ENCODE data around the gene GPX1. TPM values are rescaled to one million over a fixed set of nuclear protein-coding genes. Genes with fewer than 3 reads are reported as not detected.
"Not testable (repeated sequence)": the region's sequence is repeated elsewhere in the genome, so short reads cannot be mapped to it uniquely, and the experiment has no call there.

GPX1 gene
- total RNA-seq: 100 to 1,000 TPM; 106 to 464 TPM
- 100 to 1,000 TPM; 567 to 879 TPM for polyA plus RNA-seq
- long read RNA-seq, donor 1, transcript GPX1-202 (2 exons, 1,151 nt): major isoform, 111 of 191 reads
- long read RNA-seq, donor 1, transcript GPX1-201 (1 exons, 1,135 nt): minor isoform, 76 of 191 reads
- long read RNA-seq, donor 1, partial matches to known transcripts: 0 of 191 reads
- long read RNA-seq, donor 1, other reads (novel, unspliced or antisense): 0 of 191 reads
- long read RNA-seq, donor 2, transcript GPX1-201 (1 exons, 1,135 nt): minor isoform, 30 of 89 reads
- long read RNA-seq, donor 2, transcript GPX1-202 (2 exons, 1,151 nt): major isoform, 58 of 89 reads
- long read RNA-seq, donor 2, partial matches to known transcripts: 0 of 89 reads
- long read RNA-seq, donor 2, other reads (novel, unspliced or antisense): 0 of 89 reads
- long read RNA-seq, donor 3, transcript GPX1-202 (2 exons, 1,151 nt): minor isoform, 39 of 85 reads
- long read RNA-seq, donor 3, transcript GPX1-201 (1 exons, 1,135 nt): major isoform, 46 of 85 reads
- long read RNA-seq, donor 3, partial matches to known transcripts: 0 of 85 reads
- long read RNA-seq, donor 3, other reads (novel, unspliced or antisense): 0 of 85 reads
- long read RNA-seq, donor 4, transcript GPX1-202 (2 exons, 1,151 nt): major isoform, 70 of 137 reads
- long read RNA-seq, donor 4, transcript GPX1-201 (1 exons, 1,135 nt): minor isoform, 64 of 137 reads
- long read RNA-seq, donor 4, partial matches to known transcripts: 0 of 137 reads
- long read RNA-seq, donor 4, other reads (novel, unspliced or antisense): 0 of 137 reads
- long read RNA-seq, donor 5, transcript GPX1-201 (1 exons, 1,135 nt): minor isoform, 68 of 170 reads
- long read RNA-seq, donor 5, transcript GPX1-202 (2 exons, 1,151 nt): major isoform, 101 of 170 reads
- long read RNA-seq, donor 5, partial matches to known transcripts: 0 of 170 reads
- long read RNA-seq, donor 5, other reads (novel, unspliced or antisense): 0 of 170 reads

DNA sequence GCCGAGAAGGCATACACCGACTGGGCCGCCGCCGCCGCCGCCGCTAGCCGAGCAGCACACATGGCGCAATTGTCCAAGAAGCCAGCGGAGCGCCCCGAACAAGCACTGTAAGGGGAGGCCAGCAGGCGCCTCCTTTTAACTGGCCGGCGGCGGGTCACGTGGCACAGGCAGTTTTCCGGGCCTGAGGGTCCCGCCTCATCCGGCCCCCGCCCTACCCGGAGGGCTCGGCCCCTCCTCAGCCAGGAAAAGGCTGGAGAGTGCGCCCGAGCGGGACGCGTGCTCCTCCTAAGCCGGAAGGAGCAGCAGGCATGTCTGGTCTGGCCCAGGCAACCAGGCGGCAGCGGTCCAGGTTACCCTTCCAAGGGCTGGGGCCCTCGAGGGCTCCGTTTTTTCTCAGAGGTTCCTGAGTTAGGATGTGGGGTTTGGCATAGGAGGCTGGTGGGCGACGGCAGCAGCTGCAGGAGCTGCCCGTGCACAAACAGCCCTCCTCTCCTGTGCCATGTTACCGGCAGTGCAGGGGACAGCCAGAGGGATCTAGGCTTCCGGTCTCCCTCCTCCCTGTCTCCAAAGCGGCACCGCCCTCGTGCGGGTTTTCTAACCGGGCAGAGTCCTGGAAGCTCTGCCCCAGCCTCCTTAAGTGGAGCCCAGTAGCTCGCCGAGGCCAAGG, at the start of gene GPX1:
TSS of gene GPX1 (minus strand) at position 137 of the 667 bp plus-strand sequence. CDS start at position 62, 75 bp downstream.
- Histone ChIP-seq H3K9me3 (ENCODE audit: control insufficient read depth in 4 of 4, insufficient read depth in 3 of 4, low read length in 3 of 4) (no peaks in the 10 kb centered on the region), H3K9ac (ENCODE audit: insufficient read depth in 1 of 2, low read length in 2 of 2) (peak within 1 kb of the TSS; percentile 63 to 91), H3K36me3 (ENCODE audit: control insufficient read depth in 4 of 4, insufficient read depth in 4 of 4, low read length in 4 of 4) (peaks cover 22 to 28% (median 25%) of the 10 kb centered on the region in 4 donors), H3K27me3 (ENCODE audit: control insufficient read depth in 3 of 3, insufficient read depth in 3 of 3, low read length in 2 of 3) (no peaks in the 10 kb centered on the region), H3K4me3 (peak within 1 kb of the TSS; percentile 57), H3K4me1 (ENCODE audit: control insufficient read depth in 5 of 5, insufficient read depth in 5 of 5, low read length in 5 of 5) (peaks cover 0 to 18% (median 6%) of the 10 kb centered on the region in 5 donors), H3K27ac (ENCODE audit: low read depth in 1 of 2, low read length in 1 of 2) (peak within 1 kb of the TSS; percentile 74 to 98)
- DNase-seq: peak; percentile 96 to 97 (median 96)
- TF ChIP-seq, protein P1, sequence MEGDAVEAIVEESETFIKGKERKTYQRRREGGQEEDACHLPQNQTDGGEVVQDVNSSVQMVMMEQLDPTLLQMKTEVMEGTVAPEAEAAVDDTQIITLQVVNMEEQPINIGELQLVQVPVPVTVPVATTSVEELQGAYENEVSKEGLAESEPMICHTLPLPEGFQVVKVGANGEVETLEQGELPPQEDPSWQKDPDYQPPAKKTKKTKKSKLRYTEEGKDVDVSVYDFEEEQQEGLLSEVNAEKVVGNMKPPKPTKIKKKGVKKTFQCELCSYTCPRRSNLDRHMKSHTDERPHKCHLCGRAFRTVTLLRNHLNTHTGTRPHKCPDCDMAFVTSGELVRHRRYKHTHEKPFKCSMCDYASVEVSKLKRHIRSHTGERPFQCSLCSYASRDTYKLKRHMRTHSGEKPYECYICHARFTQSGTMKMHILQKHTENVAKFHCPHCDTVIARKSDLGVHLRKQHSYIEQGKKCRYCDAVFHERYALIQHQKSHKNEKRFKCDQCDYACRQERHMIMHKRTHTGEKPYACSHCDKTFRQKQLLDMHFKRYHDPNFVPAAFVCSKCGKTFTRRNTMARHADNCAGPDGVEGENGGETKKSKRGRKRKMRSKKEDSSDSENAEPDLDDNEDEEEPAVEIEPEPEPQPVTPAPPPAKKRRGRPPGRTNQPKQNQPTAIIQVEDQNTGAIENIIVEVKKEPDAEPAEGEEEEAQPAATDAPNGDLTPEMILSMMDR (IDR thresholded peaks at IDR 0.05; ENCODE audit: control extremely low read depth, extremely low read depth): no peak
- WGBS, 2 donors: 1% methylated on average over 46 of the region's 46 CpGs
- ATAC-seq (ENCODE audit: insufficient read depth, low FRiP score): peak; percentile 89

DNA sequence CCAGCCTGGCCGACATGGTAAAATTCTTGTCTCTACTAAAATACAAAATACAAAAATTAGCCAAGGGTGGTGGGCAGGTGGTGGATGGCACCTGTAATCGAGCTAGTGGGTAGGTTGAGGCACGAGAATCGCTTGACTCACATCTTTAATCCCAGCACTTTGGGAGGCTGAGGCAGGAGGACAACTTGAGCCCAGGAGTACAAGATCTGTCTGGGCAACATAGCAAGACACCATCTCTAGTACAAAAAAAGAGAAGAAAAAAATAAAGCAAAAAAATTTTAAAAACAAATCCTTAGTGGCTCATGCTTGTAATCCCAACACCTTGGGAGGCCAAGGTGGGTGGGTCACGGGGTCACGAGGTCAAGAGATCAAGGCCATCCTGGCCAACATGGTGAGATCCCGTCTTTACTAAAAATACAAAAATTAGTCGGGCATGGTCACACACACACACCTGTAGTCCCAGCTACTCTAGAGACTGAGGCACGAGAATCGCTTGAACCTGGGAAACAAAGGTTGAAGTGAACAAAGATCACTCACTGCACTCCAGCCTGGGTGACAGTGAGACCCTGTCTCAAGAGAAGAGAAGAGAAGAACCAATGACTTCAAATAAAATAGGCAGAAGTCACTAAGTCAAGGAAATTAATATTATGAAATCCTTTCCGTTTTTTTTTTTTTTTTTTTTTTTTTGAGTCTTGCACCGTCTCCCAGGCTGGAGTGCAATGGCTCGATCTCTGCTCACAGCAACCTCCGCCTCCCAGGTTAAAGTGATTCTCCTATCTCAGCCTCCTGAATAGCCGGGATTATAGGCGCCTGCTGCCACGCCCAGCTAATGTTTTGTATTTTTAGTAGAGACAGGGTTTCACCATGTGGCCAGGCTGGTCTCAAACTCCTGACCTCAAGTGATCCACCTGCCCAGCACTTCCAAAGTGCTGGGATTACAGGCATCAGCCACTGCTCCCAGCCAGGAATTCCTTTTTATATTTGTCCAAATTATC, 48.7 kb upstream of the GPX1 start:
- H3K36me3 ChIP-seq (ENCODE audit: control insufficient read depth in 4 of 4, insufficient read depth in 4 of 4, low read length in 4 of 4): peaks cover 0 to 4% (median 3%) of the 10 kb centered on the region in 4 donors
- no peaks in the 10 kb centered on the region for H3K27me3 ChIP-seq (ENCODE audit: control insufficient read depth in 3 of 3, insufficient read depth in 3 of 3, low read length in 2 of 3)
- no peak overlapping the region for H3K4me3 ChIP-seq
- no peak for DNase-seq
- TF ChIP-seq, protein P1 (IDR thresholded peaks at IDR 0.05; ENCODE audit: control extremely low read depth, extremely low read depth): no peak
- peak overlapping the region in 1 of 2 donors; percentile 23 for H3K9ac ChIP-seq (ENCODE audit: insufficient read depth in 1 of 2, low read length in 2 of 2)
- 48 to 51% methylated on average over 17 of the region's 17 CpGs for WGBS, 2 donors
- peak overlapping the region in 1 of 2 donors; percentile 67 for H3K27ac ChIP-seq (ENCODE audit: low read depth in 1 of 2, low read length in 1 of 2)
- peaks cover 6 to 18% (median 12%) of the 10 kb centered on the region in 5 donors for H3K4me1 ChIP-seq (ENCODE audit: control insufficient read depth in 5 of 5, insufficient read depth in 5 of 5, low read length in 5 of 5)
- no peaks in the 10 kb centered on the region for H3K9me3 ChIP-seq (ENCODE audit: control insufficient read depth in 4 of 4, insufficient read depth in 3 of 4, low read length in 3 of 4)
- ATAC-seq (ENCODE audit: insufficient read depth, low FRiP score): no peak

DNA sequence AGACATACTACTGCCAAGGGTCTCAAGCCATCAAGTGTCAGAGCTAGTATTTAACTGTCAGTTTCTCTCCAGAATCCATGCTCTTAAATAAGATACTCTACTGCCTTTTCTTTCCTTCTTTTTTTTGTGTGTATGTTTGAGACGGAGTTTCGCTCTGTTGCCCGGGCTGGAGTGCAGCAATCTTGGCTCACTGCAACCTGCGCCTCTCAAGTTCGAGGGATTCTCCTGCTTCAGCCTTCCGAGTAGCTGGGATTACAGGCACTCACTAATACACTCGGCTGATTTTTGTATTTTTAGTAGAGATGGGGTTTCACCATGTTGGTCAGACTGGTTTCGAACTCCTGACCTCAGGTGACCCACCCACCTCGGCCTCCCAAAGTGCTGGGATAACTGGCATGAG, 47.4 kb upstream of the GPX1 start:
- H3K27me3 ChIP-seq (ENCODE audit: control insufficient read depth in 3 of 3, insufficient read depth in 3 of 3, low read length in 2 of 3); H3K9me3 ChIP-seq (ENCODE audit: control insufficient read depth in 4 of 4, insufficient read depth in 3 of 4, low read length in 3 of 4); H3K4me3 ChIP-seq; ATAC-seq (ENCODE audit: insufficient read depth, low FRiP score); H3K9ac ChIP-seq (ENCODE audit: insufficient read depth in 1 of 2, low read length in 2 of 2); DNase-seq; H3K36me3 ChIP-seq (ENCODE audit: control insufficient read depth in 4 of 4, insufficient read depth in 4 of 4, low read length in 4 of 4): not testable (repeated sequence)
- Histone ChIP-seq H3K4me1 (ENCODE audit: control insufficient read depth in 5 of 5, insufficient read depth in 5 of 5, low read length in 5 of 5) (peaks cover 6 to 22% (median 12%) of the 10 kb centered on the region in 5 donors), H3K27ac (ENCODE audit: low read depth in 1 of 2, low read length in 1 of 2) (peak overlapping the region in 1 of 2 donors; percentile 63)
- 45 to 61% methylated on average over 9 of the region's 9 CpGs for WGBS, 2 donors
